Measurements from ENCODE around the gene CLDN14. TPM values are rescaled to one million over a fixed set of nuclear protein-coding genes. Genes with fewer than 3 reads are reported as not detected.

CLDN14 gene
- total and polyA plus RNA-seq, 4 donors: 0.08 to 0.49 (median 0.15) TPM; not detected in 1

DNA sequence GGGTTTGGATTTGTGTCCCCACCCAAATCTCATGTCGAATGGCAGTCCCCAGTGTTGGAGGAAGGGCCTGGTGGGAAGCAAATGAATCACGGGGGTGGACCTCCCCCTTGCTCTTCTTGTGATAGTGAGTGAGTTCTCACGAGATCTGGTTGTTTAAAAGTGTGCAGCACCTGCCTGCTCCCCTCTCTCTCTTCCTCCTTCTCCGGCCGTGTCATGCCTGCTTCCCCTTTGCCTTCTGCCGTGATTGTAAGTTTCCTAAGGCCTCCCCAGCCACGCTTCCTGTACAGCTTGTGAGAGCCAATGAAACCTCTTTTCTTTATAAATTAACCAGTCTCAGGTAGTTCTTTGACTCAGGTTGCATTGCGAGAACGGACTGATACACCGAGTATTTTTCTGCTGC is 15.9 kb downstream of the CLDN14 start:
- H3K36me3 ChIP-seq (ENCODE audit: control insufficient read depth in 4 of 4, insufficient read depth in 4 of 4, low read length in 4 of 4): no peaks in the 10 kb centered on the region
- H3K27me3 ChIP-seq (ENCODE audit: control insufficient read depth in 3 of 3, insufficient read depth in 3 of 3, low read length in 2 of 3): no peaks in the 10 kb centered on the region
- no peak overlapping the region for H3K9ac ChIP-seq (ENCODE audit: insufficient read depth in 1 of 2, low read length in 2 of 2)
- TF ChIP-seq, protein P1, sequence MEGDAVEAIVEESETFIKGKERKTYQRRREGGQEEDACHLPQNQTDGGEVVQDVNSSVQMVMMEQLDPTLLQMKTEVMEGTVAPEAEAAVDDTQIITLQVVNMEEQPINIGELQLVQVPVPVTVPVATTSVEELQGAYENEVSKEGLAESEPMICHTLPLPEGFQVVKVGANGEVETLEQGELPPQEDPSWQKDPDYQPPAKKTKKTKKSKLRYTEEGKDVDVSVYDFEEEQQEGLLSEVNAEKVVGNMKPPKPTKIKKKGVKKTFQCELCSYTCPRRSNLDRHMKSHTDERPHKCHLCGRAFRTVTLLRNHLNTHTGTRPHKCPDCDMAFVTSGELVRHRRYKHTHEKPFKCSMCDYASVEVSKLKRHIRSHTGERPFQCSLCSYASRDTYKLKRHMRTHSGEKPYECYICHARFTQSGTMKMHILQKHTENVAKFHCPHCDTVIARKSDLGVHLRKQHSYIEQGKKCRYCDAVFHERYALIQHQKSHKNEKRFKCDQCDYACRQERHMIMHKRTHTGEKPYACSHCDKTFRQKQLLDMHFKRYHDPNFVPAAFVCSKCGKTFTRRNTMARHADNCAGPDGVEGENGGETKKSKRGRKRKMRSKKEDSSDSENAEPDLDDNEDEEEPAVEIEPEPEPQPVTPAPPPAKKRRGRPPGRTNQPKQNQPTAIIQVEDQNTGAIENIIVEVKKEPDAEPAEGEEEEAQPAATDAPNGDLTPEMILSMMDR (IDR thresholded peaks at IDR 0.05; ENCODE audit: control extremely low read depth, extremely low read depth): no peak
- WGBS, 2 donors: 43 to 67% methylated on average over 10 of the region's 10 CpGs
- no peak overlapping the region for H3K4me3 ChIP-seq
- peaks cover 0 to 5% (median 0%) of the 10 kb centered on the region in 5 donors for H3K4me1 ChIP-seq (ENCODE audit: control insufficient read depth in 5 of 5, insufficient read depth in 5 of 5, low read length in 5 of 5)
- no peak overlapping the region for H3K27ac ChIP-seq (ENCODE audit: low read depth in 1 of 2, low read length in 1 of 2)
- H3K9me3 ChIP-seq (ENCODE audit: control insufficient read depth in 4 of 4, insufficient read depth in 3 of 4, low read length in 3 of 4): peaks cover 0 to 3% (median 0%) of the 10 kb centered on the region in 4 donors
- no peak for ATAC-seq (ENCODE audit: insufficient read depth, low FRiP score)
- no peak for DNase-seq

DNA sequence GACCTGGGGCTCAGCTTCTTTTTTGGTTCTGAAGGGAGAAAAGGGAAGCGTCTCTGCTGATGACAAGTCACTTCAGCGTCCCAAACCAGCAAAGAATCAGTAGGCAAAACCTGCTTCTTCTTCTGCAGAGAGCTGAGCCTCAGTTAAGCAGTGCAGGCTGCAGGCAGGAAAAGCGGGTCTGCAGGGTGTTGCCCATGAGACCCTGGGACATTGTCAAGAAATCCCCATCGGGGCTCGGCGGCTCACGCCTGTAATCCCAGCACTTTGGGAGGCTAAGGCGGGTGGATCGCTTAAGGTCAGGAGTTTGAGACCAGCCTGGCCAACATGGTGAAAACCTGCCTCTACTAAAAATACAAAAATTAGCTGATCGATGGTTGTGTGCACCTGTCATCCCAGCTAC is 16.7 kb downstream of the CLDN14 start:
- H3K4me3 ChIP-seq: no peak overlapping the region
- ATAC-seq (ENCODE audit: insufficient read depth, low FRiP score) (no peak), DNase-seq (no peak)
- no peak overlapping the region for H3K9ac ChIP-seq (ENCODE audit: insufficient read depth in 1 of 2, low read length in 2 of 2)
- no peak overlapping the region for H3K27ac ChIP-seq (ENCODE audit: low read depth in 1 of 2, low read length in 1 of 2)
- WGBS, 2 donors: 91% methylated on average over 10 of the region's 10 CpGs
- no peaks in the 10 kb centered on the region for H3K36me3 ChIP-seq (ENCODE audit: control insufficient read depth in 4 of 4, insufficient read depth in 4 of 4, low read length in 4 of 4)
- TF ChIP-seq, protein P1 (IDR thresholded peaks at IDR 0.05; ENCODE audit: control extremely low read depth, extremely low read depth): no peak
- H3K9me3 ChIP-seq (ENCODE audit: control insufficient read depth in 4 of 4, insufficient read depth in 3 of 4, low read length in 3 of 4): peaks cover 0 to 3% (median 0%) of the 10 kb centered on the region in 4 donors
- H3K4me1 ChIP-seq (ENCODE audit: control insufficient read depth in 5 of 5, insufficient read depth in 5 of 5, low read length in 5 of 5): peaks cover 0 to 5% (median 0%) of the 10 kb centered on the region in 5 donors
- no peaks in the 10 kb centered on the region for H3K27me3 ChIP-seq (ENCODE audit: control insufficient read depth in 3 of 3, insufficient read depth in 3 of 3, low read length in 2 of 3)

DNA sequence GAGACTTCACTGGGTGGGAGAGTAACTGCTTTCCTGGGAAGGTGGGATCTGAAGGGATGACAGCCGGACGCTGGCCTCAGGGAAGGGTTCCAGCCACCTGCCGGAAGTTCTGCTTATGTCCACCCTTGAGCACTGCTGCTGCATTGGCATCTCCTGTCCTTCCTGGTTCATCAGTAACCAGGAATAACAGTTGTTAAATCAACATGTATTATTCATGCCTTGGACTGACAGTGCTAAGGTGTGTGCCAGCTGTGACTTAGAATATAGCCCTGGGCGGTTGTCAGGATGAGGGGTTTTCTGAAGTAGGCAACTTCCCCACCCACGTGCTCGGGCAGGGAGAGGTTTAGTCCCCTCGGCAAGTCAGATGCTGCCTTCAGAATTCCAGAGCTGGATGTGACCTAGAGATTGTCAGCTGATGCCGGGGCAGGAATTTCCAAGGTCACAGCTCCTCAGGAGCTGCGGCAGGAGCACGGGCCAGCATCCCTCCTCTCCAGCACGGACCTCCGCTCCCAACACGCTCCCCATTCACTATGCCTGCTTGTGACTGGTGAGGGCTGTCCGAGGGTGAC is 17.9 kb downstream of the CLDN14 start:
- no peak for ATAC-seq (ENCODE audit: insufficient read depth, low FRiP score)
- no peak overlapping the region for H3K9ac ChIP-seq (ENCODE audit: insufficient read depth in 1 of 2, low read length in 2 of 2)
- WGBS, 2 donors: 61 to 79% methylated on average over 14 of the region's 14 CpGs

More for the DNA sequence above, 17.9 kb downstream of the CLDN14 start:
- Histone ChIP-seq H3K9me3 (ENCODE audit: control insufficient read depth in 4 of 4, insufficient read depth in 3 of 4, low read length in 3 of 4) (peaks cover 0 to 3% (median 0%) of the 10 kb centered on the region in 4 donors), H3K27me3 (ENCODE audit: control insufficient read depth in 3 of 3, insufficient read depth in 3 of 3, low read length in 2 of 3) (no peaks in the 10 kb centered on the region), H3K36me3 (ENCODE audit: control insufficient read depth in 4 of 4, insufficient read depth in 4 of 4, low read length in 4 of 4) (no peaks in the 10 kb centered on the region), H3K4me1 (ENCODE audit: control insufficient read depth in 5 of 5, insufficient read depth in 5 of 5, low read length in 5 of 5) (peaks cover 0 to 5% (median 0%) of the 10 kb centered on the region in 5 donors), H3K27ac (ENCODE audit: low read depth in 1 of 2, low read length in 1 of 2) (no peak overlapping the region), H3K4me3 (no peak overlapping the region)
- TF ChIP-seq, protein P1 (IDR thresholded peaks at IDR 0.05; ENCODE audit: control extremely low read depth, extremely low read depth): no peak
- DNase-seq: no peak

Measured in lung (tissue), 12 donors.